ENCODE measurements around the gene SLC44A1. TPM values are rescaled to one million over a fixed set of nuclear protein-coding genes. Genes with fewer than 3 reads are reported as not detected.

Gene SLC44A1
- total and polyA plus RNA-seq, 2 of the 13 experiments (the other 11 are each of a cell fraction or from before 2014, with no cell fraction given) = 21.4 to 40.8 TPM

- Histone ChIP-seq H3K27ac (ENCODE audit: extremely low read length, insufficient read depth, low read length) (no peak overlapping the region), H3K36me3 (replicated peaks in 1 of 2; ENCODE audit: control insufficient read depth in 1 of 2, insufficient read depth in 2 of 2, low read length in 2 of 2) (0 out of 5 replicates have a peak, but pooled peaks cover 0 to 2% of the 10 kb centered on the region in 2 experiments), H3K4me1 (ENCODE audit: insufficient read depth, low read length) (peaks cover 52% of the 10 kb centered on the region), H3K4me2 (ENCODE audit: low read depth, low read length) (no peak overlapping the region), H3K4me3 (replicated peaks in 1 of 3; ENCODE audit: insufficient read depth in 1 of 3, low read depth in 2 of 3, low read length in 3 of 3) (no peak overlapping the region), H3K27me3 (ENCODE audit: control insufficient read depth in 1 of 2, insufficient read depth in 2 of 2, low read length in 2 of 2) (no peaks in the 10 kb centered on the region), H2AFZ (ENCODE audit: low read length) (no peak overlapping the region), H3K79me2 (ENCODE audit: insufficient read depth, low read length) (peaks cover 3% of the 10 kb centered on the region), H3K9ac (ENCODE audit: insufficient read depth, low read depth, low read length) (no peak overlapping the region), H3K9me3 (ENCODE audit: low read length) (no peaks in the 10 kb centered on the region), H4K20me1 (ENCODE audit: insufficient read depth, low read length) (no peaks in the 10 kb centered on the region)
- in situ Hi-C loops (cut with HindIII; ENCODE audit: extremely low pct_ligation_motif_present, low pct_unique_long_range_greater_than_20kb) (no loop called here), intact Hi-C loops (cut with micrococcal nuclease; ENCODE audit: unreplicated experiment) (no loop called here)
- no peak for FAIRE-seq
- BruUV-seq (replicated peaks) = no TSS peak
- CTCF ChIA-PET (ENCODE audit: low intra/inter-chr PET ratio, low total read pairs) = no interaction called here
- POLR2A ChIA-PET = interaction anchor here (0.8 to 3.1 kb wide), 3 partner anchors 10 to 38 kb away, joined by 3 to 32 read pairs (median 3); no protein-coding TSS in a partner anchor
- 98% methylated on average over 9 of the region's 12 CpGs for WGBS (ENCODE audit: low lambda C conversion rate)
- DNase-seq (ENCODE audit: low spot score) = no peak
- ATAC-seq = no peak
- TF ChIP-seq GFI1 (CRISPR knock-in tag; IDR thresholded peaks at IDR 0.05; ENCODE audit: borderline replicate concordance) (no peak), REL (CRISPR knock-in tag; conservative IDR thresholded peaks at IDR 0.05) (no peak), MZF1 (CRISPR knock-in tag; IDR thresholded peaks at IDR 0.05; ENCODE audit: borderline replicate concordance) (no peak), POLR2A (IDR thresholded peaks at IDR 0.05; ENCODE audit: insufficient read depth in 1 of 2, low read depth in 2 of 2, low read length in 2 of 2) (no peak), ZNF362 (CRISPR knock-in tag; IDR thresholded peaks at IDR 0.05; ENCODE audit: borderline replicate concordance) (no peak), KLF16 (CRISPR knock-in tag; IDR thresholded peaks at IDR 0.05) (no peak), ESRRA (CRISPR knock-in tag; IDR thresholded peaks at IDR 0.05; ENCODE audit: low read depth) (no peak), ZNF558 (CRISPR knock-in tag; IDR thresholded peaks at IDR 0.05; ENCODE audit: borderline replicate concordance) (no peak), ATF2 (CRISPR knock-in tag; IDR thresholded peaks at IDR 0.05) (no peak)
Measured at GRCh38 chr9:105328872-105329718, 84.6 kb downstream of the SLC44A1 start.
